GM19099 (cell line): ENCODE data around the gene BRPF1.
A peak's percentile ranks its signal among the peaks of the same experiment; 100 is the strongest.

Experiments used
- POLR2A ChIP-seq: IDR thresholded peaks from 3 replicates; pipeline ENCODE4 v1.6.1; 2011; ENCODE audit warnings: low read depth; ENCODE audit not compliant: insufficient read length; ENCODE audit errors: extremely low read depth

Gene BRPF1

DNA sequence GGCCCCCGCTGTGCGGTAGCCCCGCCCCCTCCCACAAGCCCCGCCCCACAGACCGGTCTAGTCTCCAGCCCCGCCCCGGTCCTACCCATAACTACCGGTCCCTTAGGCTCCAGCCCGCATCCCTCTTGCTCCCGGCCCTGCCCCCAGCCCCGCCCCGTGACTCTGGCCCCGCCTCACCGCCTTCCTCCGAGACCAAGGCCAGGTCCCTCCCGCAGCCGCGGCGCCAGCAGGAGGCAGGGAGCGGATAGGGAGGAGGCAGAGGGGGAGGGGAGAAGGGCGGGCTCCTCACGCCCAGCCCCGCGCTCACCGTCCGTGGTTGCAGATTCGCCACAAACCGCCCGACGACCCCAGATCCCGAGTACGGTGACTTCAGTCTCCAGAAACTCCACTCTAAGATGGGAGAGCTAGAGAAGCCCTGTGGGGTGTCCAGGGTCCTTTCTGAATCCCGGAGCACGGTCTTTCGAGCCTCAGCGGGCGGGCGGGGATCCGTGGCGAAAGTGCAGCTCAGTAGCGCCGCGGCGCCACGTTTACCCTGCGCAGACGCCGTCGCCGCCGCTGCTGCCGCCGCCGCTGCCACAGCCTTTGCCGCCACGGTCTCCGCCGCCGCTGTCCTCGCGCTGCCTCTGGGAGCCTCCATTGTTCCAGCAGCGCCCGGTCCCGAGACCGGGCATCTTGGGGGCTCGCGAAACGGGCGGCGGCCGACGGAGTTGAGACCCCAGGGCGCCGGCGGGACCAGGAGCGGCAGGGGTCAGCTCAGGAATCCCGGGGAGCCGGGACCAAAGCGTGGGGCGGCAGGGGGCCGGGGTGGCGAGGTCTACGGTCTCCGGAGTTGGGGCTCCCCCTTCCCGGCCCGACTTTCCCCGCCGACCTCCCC, at the start of gene BRPF1:
Gene BRPF1 (plus strand): TSS at position 530 of the 874 bp plus-strand sequence. CDS start 2,406 bp downstream, outside the sequence.
- peak; percentile 84 for TF ChIP-seq POLR2A

DNA sequence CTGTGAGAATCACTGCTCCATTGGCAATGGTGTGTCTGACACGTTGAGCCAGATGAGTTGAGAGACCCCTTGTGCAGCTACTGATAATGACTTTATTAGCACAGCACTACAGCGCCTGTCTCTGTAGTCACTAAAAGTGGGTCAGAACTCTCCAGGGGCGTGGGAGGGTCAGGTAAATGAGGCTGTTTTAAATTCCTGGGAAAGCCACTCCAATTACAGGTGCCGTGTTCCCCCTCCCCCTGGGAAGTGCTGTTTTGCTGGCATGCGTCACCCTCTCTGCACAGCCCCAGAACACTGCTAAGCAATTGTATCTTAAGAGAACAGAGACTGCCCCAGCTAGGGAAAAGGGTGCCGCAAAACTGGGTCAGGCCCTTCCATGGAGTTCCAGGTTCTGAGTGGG, 49.4 kb upstream of the BRPF1 start:
- no peak for TF ChIP-seq POLR2A

DNA sequence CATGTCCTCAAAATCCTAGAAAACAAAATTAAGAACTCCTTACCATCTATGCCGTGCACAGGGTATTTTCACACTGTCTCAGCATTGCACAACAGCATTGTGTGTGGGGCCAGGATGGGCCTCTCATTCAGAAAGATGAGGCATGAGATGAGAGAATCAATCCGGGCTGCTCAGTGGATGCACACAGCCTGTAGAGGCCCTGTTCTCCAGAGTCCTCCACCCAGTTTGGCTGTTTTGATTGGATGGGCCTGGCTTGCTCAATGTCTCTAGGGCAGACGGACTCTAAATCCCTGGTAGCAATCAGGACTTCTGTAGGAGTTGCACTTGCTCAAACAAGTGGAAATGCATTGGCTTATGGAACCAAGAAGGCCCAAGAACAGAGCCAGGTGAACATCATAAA, 48.1 kb upstream of the BRPF1 start:
- no peak for TF ChIP-seq POLR2A

- no peak for TF ChIP-seq POLR2A
Measured at GRCh38 chr3:9685216-9686049, 46.1 kb upstream of the BRPF1 start.

DNA sequence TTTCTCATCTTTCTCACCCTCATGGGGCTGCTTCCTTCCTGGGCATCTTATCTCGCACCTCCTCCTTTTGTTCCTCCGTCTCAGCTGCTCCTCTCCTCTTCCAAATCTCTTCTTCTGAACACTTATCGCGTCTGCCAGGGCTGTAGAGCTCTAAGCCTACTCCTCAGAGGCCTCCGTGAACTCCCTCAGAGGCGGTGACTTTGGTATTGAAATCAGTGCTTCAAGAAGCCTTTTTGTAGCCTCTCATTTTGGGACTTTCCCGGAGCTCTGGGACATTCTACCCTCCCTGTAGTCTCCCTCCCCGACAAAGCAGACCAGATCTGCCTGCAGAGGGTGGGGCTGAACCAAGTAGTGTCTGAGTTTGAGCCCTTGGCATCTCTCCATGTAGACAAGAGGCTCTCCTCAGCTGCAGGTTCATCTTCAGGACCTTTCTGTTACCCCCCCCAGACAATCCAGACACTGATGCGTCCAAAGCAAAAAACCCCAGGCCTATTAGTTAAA, 45.4 kb upstream of the BRPF1 start:
- no peak for TF ChIP-seq POLR2A

GRCh38 chr3:9686703-9687102, 44.8 kb upstream of the BRPF1 start:
- no peak for TF ChIP-seq POLR2A

GRCh38 chr3:9687514-9687913, 44.0 kb upstream of the BRPF1 start:
- TF ChIP-seq POLR2A, result no peak

DNA sequence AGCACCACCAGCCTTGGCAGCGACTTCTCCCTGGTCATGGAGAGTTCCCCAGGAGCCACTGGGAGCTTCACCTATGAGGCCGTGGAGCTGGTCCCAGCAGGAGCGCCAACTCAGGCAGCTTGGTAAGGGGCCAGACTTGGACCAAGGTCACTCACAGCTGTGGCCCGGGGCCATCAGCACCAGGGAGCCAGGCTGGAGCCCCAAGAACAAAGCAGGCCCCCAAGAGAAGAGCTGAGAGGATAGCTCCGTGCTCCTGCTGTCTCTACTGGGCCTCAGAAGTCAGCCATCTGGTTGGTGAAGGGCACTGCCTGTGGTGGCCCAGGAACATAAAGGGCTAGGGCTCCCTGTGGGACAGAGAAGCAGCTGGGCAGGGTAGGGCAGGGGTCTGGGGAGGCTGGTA, 42.6 kb upstream of the BRPF1 start:
- no peak for TF ChIP-seq POLR2A

DNA sequence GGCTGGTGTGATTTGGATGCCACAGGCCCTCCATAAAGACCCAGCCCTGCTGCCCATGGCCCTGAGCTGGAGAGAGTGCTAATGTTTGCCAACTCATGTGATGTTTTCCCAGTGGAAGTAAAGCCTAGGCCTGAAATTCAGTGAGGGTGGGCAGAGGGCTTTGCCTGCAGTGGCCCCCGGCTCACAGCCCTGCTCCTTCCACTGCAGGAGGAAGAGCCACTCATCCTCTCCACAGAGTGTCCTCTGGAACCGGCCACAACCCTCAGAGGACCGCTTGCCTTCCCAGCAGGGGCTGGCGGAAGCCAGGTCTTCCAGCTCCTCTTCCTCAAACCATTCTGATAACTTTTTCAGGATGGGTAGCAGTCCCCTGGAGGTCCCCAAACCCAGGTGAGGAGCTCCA, 41.8 kb upstream of the BRPF1 start:
- no peak for TF ChIP-seq POLR2A

GRCh38 chr3:9690451-9691450, 40.8 kb upstream of the BRPF1 start:
- no peak for TF ChIP-seq POLR2A

- no peak for TF ChIP-seq POLR2A
Measured at GRCh38 chr3:9691636-9692035, 39.9 kb upstream of the BRPF1 start.

DNA sequence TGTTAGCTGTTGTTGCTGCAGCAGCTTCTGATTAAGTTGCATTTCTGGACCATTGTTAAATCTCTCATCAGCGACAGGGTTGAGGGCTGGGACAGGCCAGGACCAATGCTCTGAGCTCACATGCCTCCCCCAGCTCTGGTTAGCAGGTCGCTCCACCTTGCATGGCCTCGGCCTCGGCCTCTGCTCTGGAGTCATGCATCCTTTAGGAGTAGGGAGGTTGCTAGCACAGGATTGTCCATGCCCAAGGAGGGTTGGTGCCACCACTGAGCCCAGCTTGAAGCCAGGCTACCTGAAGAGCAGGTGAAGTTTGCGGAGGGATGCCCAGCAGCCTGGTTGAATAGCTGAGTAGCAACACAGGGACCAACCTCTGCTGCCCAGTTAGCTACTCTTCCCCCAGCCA, 39.1 kb upstream of the BRPF1 start:
- no peak for TF ChIP-seq POLR2A

DNA sequence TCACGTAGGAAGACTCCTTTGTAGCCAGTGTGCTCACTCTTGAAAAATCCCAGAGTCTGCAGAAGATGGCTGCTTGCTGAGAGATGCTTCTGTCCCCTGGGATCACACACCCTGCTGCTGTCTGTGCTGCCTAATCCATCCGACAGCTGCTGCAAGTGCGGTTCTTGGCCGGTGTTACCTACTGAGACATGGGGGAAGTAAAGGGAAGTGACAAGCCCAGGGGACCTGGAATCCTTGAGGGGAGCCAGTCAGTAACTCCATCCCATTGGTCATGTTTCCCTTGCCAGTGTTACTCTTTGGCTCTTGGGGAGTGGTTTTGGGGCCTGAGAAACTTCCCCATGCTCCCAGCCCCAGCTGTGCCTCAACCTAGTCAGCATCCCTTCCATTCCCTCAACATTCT, 36.2 kb upstream of the BRPF1 start:
- no peak for TF ChIP-seq POLR2A

DNA sequence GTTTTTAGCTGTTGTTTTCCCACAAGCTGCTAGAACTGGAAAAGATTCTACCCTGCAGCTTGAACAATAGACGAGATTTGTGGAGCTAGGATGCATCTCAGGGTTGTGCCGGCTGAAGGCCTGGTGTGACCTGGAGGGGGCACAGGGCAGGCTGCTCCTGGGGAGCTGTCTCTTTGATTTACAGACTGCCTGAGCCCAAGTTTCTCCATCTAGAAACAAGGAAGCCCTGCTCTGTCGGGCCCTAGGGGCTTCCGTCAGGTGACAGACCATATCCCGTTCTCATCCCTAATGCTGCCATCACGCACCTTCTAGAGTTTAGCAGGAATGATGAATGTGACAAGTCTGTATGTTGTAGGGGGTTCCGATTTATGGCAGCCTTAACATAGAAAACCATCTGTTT, 35.8 kb upstream of the BRPF1 start:
- TF ChIP-seq POLR2A, result no peak
